ENCODE data around the gene ADRA2C. TPM values are rescaled to one million over a fixed set of nuclear protein-coding genes. Genes with fewer than 3 reads are reported as not detected.

The ADRA2C gene
- total RNA-seq, 1 donor from 2014 or later, result 3.2 TPM

DNA sequence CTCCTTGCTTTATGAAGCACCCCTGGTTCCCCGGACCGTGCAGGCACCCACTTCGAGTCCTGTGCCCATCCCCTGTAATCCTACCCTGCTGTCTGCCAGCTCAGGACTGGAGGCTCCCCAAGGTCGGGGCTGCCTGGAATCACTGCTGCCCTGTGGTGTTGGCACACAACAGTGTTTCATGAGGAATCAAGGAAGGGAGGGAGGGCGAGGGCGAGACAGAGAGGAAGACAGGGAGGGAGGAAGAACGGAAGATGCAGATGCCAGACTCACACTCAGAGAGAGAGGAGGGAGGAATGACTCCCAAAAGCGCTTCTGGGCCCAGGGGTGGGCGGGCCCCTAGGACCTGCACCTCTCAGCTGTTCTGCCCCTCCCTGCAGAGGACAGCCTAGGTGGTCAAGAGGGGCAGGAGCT lies 42.9 kb upstream of the ADRA2C start:
- TF ChIP-seq, protein P1, sequence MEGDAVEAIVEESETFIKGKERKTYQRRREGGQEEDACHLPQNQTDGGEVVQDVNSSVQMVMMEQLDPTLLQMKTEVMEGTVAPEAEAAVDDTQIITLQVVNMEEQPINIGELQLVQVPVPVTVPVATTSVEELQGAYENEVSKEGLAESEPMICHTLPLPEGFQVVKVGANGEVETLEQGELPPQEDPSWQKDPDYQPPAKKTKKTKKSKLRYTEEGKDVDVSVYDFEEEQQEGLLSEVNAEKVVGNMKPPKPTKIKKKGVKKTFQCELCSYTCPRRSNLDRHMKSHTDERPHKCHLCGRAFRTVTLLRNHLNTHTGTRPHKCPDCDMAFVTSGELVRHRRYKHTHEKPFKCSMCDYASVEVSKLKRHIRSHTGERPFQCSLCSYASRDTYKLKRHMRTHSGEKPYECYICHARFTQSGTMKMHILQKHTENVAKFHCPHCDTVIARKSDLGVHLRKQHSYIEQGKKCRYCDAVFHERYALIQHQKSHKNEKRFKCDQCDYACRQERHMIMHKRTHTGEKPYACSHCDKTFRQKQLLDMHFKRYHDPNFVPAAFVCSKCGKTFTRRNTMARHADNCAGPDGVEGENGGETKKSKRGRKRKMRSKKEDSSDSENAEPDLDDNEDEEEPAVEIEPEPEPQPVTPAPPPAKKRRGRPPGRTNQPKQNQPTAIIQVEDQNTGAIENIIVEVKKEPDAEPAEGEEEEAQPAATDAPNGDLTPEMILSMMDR (IDR thresholded peaks at IDR 0.05; ENCODE audit: unreplicated experiment), result no peak
- Mint-ChIP-seq H3K4me3 (ENCODE audit: unreplicated experiment) (no peak overlapping the region), H3K27ac (ENCODE audit: unreplicated experiment) (no peak overlapping the region), H3K27me3 (ENCODE audit: unreplicated experiment) (peaks cover 9% of the 10 kb centered on the region), H3K36me3 (ENCODE audit: low read depth, unreplicated experiment) (peaks cover 7% of the 10 kb centered on the region), H3K4me1 (ENCODE audit: unreplicated experiment) (peaks cover 6% of the 10 kb centered on the region), H3K9me3 (ENCODE audit: unreplicated experiment) (no peaks in the 10 kb centered on the region)
- no peak for DNase-seq (ENCODE audit: low spot score)

DNA sequence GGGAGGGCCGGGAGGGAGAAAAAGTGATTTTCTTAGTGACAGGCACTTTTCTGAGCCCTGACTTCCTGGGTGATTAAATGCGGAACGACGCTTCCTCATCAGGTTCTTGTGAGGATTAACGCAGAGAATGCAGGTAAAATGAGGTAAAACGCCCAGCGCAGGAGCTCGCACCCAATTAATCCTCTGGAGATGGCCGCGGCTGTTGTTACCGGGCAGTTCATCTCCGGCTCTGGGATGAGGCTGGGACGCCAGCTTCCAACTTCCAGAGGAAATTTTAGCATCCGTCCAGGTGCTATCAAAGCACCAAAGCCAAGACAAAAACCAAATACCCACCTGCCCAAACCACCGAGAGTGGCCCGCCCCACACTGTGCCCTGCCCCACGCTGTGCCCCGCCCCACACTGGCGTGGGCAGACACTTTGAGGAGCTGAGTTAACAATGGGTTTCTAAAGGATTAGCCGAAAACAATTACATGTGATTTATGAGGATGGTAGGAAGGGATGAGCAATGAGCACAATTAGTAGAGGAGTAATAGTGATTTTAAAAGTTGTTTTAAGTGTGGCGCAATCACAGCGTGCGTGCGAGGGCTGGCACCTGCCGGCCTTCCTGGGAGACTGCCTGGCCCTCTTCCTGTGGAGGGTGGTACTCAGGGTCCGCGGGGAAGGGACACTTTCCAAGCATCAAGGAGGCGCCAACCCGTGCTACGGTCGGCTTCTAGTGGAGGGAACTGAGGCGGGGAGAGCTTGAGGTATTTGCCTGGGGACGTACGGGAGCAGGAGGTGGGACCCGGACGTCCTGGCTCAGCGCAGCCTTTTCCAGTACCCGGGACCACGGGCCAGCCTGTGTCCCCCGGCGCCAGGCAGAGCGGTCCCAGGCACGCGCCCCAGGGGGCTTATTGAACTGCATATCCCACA lies 41.6 kb upstream of the ADRA2C start:
- TF ChIP-seq, protein P1 (IDR thresholded peaks at IDR 0.05; ENCODE audit: unreplicated experiment), result no peak
- Mint-ChIP-seq H3K27me3 (ENCODE audit: unreplicated experiment) (peaks cover 9% of the 10 kb centered on the region), H3K4me3 (ENCODE audit: unreplicated experiment) (no peak overlapping the region), H3K4me1 (ENCODE audit: unreplicated experiment) (peaks cover 6% of the 10 kb centered on the region), H3K36me3 (ENCODE audit: low read depth, unreplicated experiment) (no peaks in the 10 kb centered on the region), H3K27ac (ENCODE audit: unreplicated experiment) (no peak overlapping the region), H3K9me3 (ENCODE audit: unreplicated experiment) (no peaks in the 10 kb centered on the region)
- DNase-seq (ENCODE audit: low spot score), result no peak

DNA sequence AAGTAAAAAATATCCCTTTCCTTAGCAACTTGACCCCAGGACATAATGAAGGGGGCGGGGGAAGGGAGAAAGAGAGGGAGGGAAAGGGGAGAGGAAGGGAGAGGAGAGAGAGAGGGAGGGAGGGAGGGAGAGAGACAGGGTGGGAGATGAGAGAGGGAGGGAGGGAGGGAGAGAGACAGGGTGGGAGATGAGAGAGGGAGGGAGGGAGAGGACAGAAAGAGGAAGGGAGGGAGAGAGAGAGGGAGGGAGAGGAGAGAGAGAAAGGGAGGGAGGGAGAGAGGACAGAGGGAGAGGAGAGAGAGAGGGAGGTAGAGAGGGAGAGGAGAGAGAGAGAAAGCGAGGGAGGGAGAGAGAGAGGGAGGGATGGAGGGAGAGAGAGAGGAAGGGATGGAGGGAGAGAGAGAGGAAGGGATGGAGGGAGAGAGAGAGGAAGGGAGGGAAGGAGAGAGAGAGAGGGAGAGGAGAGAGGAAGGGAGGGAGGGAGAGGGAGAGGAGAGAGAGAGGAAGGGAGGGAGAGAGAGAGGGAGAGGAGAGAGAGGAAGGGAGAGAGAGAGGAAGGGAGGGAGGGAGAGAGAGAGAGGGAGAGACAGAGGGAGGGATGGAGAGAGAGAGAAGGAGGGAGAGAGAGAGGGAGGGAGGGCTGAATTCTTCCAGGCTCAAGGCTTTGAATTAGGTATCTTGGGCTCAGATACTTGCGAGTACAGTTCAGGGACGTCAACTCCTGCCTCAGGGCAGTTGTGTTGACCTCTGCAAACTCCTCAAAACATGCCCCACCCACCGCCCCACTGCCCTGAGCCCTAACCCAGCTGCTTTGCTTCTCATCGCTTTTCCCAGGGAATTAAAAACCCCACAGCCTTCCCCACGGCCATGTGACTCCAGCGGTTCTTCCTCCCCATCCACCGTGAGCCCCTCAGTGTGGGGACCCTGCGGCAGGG lies 40.0 kb upstream of the ADRA2C start:
- H3K9me3 Mint-ChIP-seq (ENCODE audit: unreplicated experiment), result no peaks in the 10 kb centered on the region
- peaks cover 6% of the 10 kb centered on the region for H3K4me1 Mint-ChIP-seq (ENCODE audit: unreplicated experiment)
- H3K27ac Mint-ChIP-seq (ENCODE audit: unreplicated experiment), result no peak overlapping the region
- TF ChIP-seq, protein P1 (IDR thresholded peaks at IDR 0.05; ENCODE audit: unreplicated experiment), result no peak
- no peaks in the 10 kb centered on the region for H3K36me3 Mint-ChIP-seq (ENCODE audit: low read depth, unreplicated experiment)
- no peak overlapping the region for H3K4me3 Mint-ChIP-seq (ENCODE audit: unreplicated experiment)
- H3K27me3 Mint-ChIP-seq (ENCODE audit: unreplicated experiment), result peaks cover 7% of the 10 kb centered on the region
- DNase-seq (ENCODE audit: low spot score), result no peak

DNA sequence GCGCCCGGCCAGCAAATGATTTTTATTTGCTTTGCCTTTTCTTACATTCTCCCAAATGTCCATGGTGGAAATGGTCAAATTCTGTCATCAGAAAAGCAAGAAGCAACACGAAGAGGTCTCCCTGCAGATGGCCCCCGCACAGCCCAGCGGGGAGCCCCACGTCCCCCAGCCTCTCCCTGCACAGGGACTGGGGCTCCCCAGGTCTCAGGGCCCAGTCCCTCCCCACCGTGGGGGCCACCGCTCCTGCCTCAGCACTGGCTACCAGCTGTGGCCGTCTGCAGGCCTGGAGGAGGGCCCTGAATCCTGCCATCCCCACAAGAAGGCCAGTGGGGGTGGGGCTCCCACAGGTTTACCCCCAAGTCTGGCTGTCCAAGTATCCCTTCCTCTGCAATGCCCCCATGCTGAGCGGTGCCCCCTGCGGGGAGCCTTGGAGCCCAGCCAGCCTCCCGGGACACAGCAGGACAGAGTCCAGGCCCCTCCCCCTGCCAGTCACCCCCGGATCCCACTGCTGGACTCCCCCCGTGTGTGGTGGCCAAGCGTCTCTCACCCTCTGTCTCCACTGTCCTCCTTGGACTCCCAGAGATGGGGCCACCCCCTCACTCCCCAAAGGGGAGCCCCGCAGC lies 38.2 kb upstream of the ADRA2C start:
- DNase-seq (ENCODE audit: low spot score), result no peak
- TF ChIP-seq, protein P1 (IDR thresholded peaks at IDR 0.05; ENCODE audit: unreplicated experiment), result no peak
- no peak overlapping the region for H3K4me3 Mint-ChIP-seq (ENCODE audit: unreplicated experiment)
- H3K27me3 Mint-ChIP-seq (ENCODE audit: unreplicated experiment), result peaks cover 7% of the 10 kb centered on the region
- H3K4me1 Mint-ChIP-seq (ENCODE audit: unreplicated experiment), result peaks cover 6% of the 10 kb centered on the region
- no peaks in the 10 kb centered on the region for H3K9me3 Mint-ChIP-seq (ENCODE audit: unreplicated experiment)
- no peak overlapping the region for H3K27ac Mint-ChIP-seq (ENCODE audit: unreplicated experiment)
- no peaks in the 10 kb centered on the region for H3K36me3 Mint-ChIP-seq (ENCODE audit: low read depth, unreplicated experiment)

Data from endothelial cell (in vitro differentiated cells).